ENCODE measurements around the gene ATP6V1G1. TPM values are rescaled to one million over a fixed set of nuclear protein-coding genes. Genes with fewer than 3 reads are reported as not detected.

Gene ATP6V1G1
- polyA plus RNA-seq, 1 donor from 2014 or later = 802 TPM

DNA sequence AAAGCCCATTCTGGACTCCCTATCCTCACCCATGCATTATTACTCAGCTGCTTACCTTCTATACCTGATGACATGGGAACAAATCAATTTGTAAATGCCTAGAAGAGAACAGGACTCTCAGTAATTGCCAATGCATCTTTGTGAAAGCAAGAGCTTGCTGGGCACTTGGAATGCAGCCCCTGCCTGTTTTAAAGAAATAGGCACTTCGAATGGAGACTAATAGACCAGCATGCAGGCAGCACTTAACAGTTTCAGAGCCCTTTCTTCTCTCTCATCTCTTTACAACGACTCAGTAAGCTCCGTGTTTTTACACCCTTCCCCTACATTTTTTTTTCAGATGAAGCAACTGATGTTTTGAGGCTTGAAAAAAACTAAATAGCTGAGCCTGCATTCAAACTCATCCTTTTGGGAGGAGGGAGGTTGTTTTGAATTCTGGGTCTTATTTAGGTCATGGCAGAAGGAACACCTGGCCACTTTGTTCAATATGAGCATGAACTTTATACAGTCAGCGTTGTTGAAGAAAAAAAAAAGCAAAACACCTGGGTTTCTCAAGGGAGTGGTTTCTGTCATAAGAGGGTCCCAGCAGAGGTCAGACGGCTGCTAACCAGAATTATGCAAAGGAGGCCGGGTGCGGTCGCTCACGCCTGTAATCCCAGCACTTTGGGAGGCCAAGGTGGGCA is 47.7 kb upstream of the ATP6V1G1 start:
- TF ChIP-seq MXI1 (conservative IDR thresholded peaks at IDR 0.05; ENCODE audit: poor library complexity, severe bottlenecking) (no peak), EP300 (conservative IDR thresholded peaks at IDR 0.05; ENCODE audit: poor library complexity, severe bottlenecking) (peak; percentile 23), SMC3 (conservative IDR thresholded peaks at IDR 0.05; ENCODE audit: poor library complexity) (no peak), EZH2 (IDR thresholded peaks at IDR 0.05; ENCODE audit: borderline replicate concordance, insufficient read depth, low read length, poor library complexity, severe bottlenecking) (no peak), POLR2AphosphoS5 (IDR thresholded peaks at IDR 0.05) (no peak), REST (IDR thresholded peaks at IDR 0.05; ENCODE audit: borderline replicate concordance) (no peak), RAD21 (conservative IDR thresholded peaks at IDR 0.05) (no peak)
- TF ChIP-seq, protein P1, sequence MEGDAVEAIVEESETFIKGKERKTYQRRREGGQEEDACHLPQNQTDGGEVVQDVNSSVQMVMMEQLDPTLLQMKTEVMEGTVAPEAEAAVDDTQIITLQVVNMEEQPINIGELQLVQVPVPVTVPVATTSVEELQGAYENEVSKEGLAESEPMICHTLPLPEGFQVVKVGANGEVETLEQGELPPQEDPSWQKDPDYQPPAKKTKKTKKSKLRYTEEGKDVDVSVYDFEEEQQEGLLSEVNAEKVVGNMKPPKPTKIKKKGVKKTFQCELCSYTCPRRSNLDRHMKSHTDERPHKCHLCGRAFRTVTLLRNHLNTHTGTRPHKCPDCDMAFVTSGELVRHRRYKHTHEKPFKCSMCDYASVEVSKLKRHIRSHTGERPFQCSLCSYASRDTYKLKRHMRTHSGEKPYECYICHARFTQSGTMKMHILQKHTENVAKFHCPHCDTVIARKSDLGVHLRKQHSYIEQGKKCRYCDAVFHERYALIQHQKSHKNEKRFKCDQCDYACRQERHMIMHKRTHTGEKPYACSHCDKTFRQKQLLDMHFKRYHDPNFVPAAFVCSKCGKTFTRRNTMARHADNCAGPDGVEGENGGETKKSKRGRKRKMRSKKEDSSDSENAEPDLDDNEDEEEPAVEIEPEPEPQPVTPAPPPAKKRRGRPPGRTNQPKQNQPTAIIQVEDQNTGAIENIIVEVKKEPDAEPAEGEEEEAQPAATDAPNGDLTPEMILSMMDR (IDR thresholded peaks at IDR 0.05; ENCODE audit: poor library complexity, severe bottlenecking) = no peak
- Histone ChIP-seq H3K9me3 (ENCODE audit: low read length) (no peaks in the 10 kb centered on the region), H3K79me2 (replicated peaks; ENCODE audit: insufficient read depth, low read length) (no peaks in the 10 kb centered on the region), H4K20me1 (ENCODE audit: insufficient read depth) (no peaks in the 10 kb centered on the region), H3K9me2 (ENCODE audit: insufficient read depth, low read length) (no peaks in the 10 kb centered on the region), H3K4me3 (ENCODE audit: low read length) (no peak overlapping the region), H3K4me2 (ENCODE audit: low read length) (no peak overlapping the region), H2AFZ (ENCODE audit: low read depth, low read length) (no peak overlapping the region), H3K9ac (ENCODE audit: low read length) (no peak overlapping the region), H3K36me3 (ENCODE audit: insufficient read depth, low read length) (no peaks in the 10 kb centered on the region), H3K27me3 (ENCODE audit: insufficient read depth, low read depth, low read length) (no peaks in the 10 kb centered on the region), H3K27ac (ENCODE audit: low read length) (peak overlapping the region; percentile 31), H3F3A (ENCODE audit: insufficient read depth, low read length, poor library complexity, severe bottlenecking) (no peaks in the 10 kb centered on the region)

DNA sequence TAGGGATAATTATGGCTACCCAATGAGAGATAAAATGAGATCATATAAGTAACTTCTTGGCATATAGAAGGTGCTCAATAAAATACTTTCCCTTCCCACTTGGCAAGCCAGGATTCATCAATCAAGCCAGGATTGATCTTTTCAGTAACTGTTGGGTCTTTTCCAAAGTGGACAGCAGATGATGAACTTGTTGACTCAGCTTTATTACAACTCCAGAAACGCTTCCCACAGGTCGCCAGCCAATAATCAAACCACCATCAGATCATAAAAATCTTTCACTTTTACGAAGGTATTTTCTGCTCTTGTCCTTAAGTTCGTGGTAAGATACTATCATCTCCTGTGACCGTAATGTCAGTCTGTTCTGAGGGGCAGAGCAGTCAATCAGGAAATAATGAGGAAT is 42.5 kb upstream of the ATP6V1G1 start:
- Histone ChIP-seq H2AFZ (ENCODE audit: low read depth, low read length) (no peak overlapping the region), H3K9me3 (ENCODE audit: low read length) (no peaks in the 10 kb centered on the region), H3K27me3 (ENCODE audit: insufficient read depth, low read depth, low read length) (no peaks in the 10 kb centered on the region), H3K27ac (ENCODE audit: low read length) (no peak overlapping the region), H3K9ac (ENCODE audit: low read length) (no peak overlapping the region), H3K79me2 (replicated peaks; ENCODE audit: insufficient read depth, low read length) (no peaks in the 10 kb centered on the region), H3F3A (ENCODE audit: insufficient read depth, low read length, poor library complexity, severe bottlenecking) (no peaks in the 10 kb centered on the region), H4K20me1 (ENCODE audit: insufficient read depth) (no peaks in the 10 kb centered on the region), H3K9me2 (ENCODE audit: insufficient read depth, low read length) (no peaks in the 10 kb centered on the region), H3K36me3 (ENCODE audit: insufficient read depth, low read length) (no peaks in the 10 kb centered on the region), H3K4me3 (ENCODE audit: low read length) (no peak overlapping the region), H3K4me2 (ENCODE audit: low read length) (no peak overlapping the region)
- TF ChIP-seq REST (IDR thresholded peaks at IDR 0.05; ENCODE audit: borderline replicate concordance) = no peak
- TF ChIP-seq MXI1 (conservative IDR thresholded peaks at IDR 0.05; ENCODE audit: poor library complexity, severe bottlenecking) = no peak
- no peak for TF ChIP-seq EZH2 (IDR thresholded peaks at IDR 0.05; ENCODE audit: borderline replicate concordance, insufficient read depth, low read length, poor library complexity, severe bottlenecking)
- TF ChIP-seq, protein P1 (IDR thresholded peaks at IDR 0.05; ENCODE audit: poor library complexity, severe bottlenecking) = no peak
- TF ChIP-seq RAD21 (conservative IDR thresholded peaks at IDR 0.05) = no peak
- TF ChIP-seq TAF1 (IDR thresholded peaks at IDR 0.05; ENCODE audit: low read depth) = no peak
- no peak for TF ChIP-seq SMC3 (conservative IDR thresholded peaks at IDR 0.05; ENCODE audit: poor library complexity)
- no peak for TF ChIP-seq EP300 (conservative IDR thresholded peaks at IDR 0.05; ENCODE audit: poor library complexity, severe bottlenecking)
- no peak for TF ChIP-seq POLR2AphosphoS5 (IDR thresholded peaks at IDR 0.05)

Data from neural cell (in vitro differentiated cells).